Naive B cell (primary cell): ENCODE data around the gene STPG1. TPM values are rescaled to one million over a fixed set of nuclear protein-coding genes. Genes with fewer than 3 reads are reported as not detected.

ENCODE experiments used
- ATAC-seq, 2 donors: fragments of 150-1000 bp; cut with Tn5 transposase; 2 replicates each; pipeline ENCODE4 v1.10.0; 2021; ENCODE audit warnings: low read depth in 2 of 2, mild to moderate bottlenecking in 2 of 2, moderate library complexity in 2 of 2
- DNase-seq: peaks from one replicate; pipeline ENCODE4 v3.0.0; 2022
- H3K27ac Mint-ChIP-seq, 6 donors: one replicate each; pipeline ENCODE4 v1.8.0; 2020 to 2022; ENCODE audit warnings: mild to moderate bottlenecking in 6 of 6, mixed read lengths in 6 of 6, moderate library complexity in 5 of 6, inconsistent platforms in 2 of 6
- H3K27me3 Mint-ChIP-seq, 3 donors: one replicate each; pipeline ENCODE4 v1.8.0; 2021 to 2022; ENCODE audit warnings: mixed read lengths in 3 of 3, mild to moderate bottlenecking in 1 of 3
- H3K36me3 Mint-ChIP-seq, 2 donors: one replicate each; pipeline ENCODE4 v1.8.0; 2020 to 2022; ENCODE audit warnings: mixed read lengths in 2 of 2, inconsistent platforms in 1 of 2, mild to moderate bottlenecking in 1 of 2
- H3K4me1 Mint-ChIP-seq, 3 donors: one replicate each; pipeline ENCODE4 v1.8.0; 2020 to 2022; ENCODE audit warnings: mixed read lengths in 3 of 3, inconsistent platforms in 1 of 3, mild to moderate bottlenecking in 1 of 3, moderate library complexity in 1 of 3
- H3K4me3 Mint-ChIP-seq, 8 donors: one replicate each; pipeline ENCODE4 v1.8.0; 2020 to 2022; ENCODE audit warnings: mild to moderate bottlenecking in 8 of 8, mixed read lengths in 8 of 8, moderate library complexity in 8 of 8, inconsistent platforms in 2 of 8
- H3K9me3 Mint-ChIP-seq, 7 donors: one replicate each; pipeline ENCODE4 v1.8.0; 2020 to 2022; ENCODE audit warnings: mixed read lengths in 7 of 7, mild to moderate bottlenecking in 5 of 7, inconsistent platforms in 2 of 7, moderate library complexity in 1 of 7
- polyA plus RNA-seq, 6 donors: library from polyadenylated mRNA; unstranded; fragments of 300-500 nt; fragmentation: Illumina TruSeq; gene quantifications; one replicate each; pipeline ENCODE4 v1.2.3, GENCODE V29; 2021; ENCODE audit warnings: low read depth in 6 of 6

STPG1 gene
- polyA plus RNA-seq, 6 donors from 2014 or later = 3.1 to 8.7 (median 3.9) TPM

DNA sequence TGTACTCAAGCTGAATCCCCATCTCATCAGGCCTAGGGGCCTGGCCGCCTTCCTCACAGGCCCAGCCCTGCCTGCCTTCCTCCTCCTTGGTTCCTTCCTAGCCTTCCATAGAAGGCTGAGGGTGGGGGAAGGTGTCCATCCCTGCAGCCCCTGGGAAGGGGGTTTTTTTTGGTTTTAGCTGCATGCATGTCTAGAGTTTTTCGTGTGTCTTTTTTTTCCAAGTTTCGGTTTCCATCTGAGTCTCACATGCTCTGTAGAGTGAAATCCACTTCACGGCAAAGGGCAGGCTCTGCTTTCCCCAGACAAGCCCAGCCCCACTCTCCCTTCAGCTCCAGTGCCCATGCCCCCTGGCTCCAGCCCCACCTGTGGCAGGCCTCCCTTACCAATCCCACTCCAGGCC lies 62.3 kb downstream of the STPG1 start:
- DNase-seq (no peak), ATAC-seq (no peak)
- Mint-ChIP-seq H3K9me3 (no peaks in the 10 kb centered on the region), H3K27ac (peak overlapping the region in 1 of 6 donors; percentile 38), H3K4me1 (peaks cover 0 to 6% (median 0%) of the 10 kb centered on the region in 3 donors), H3K36me3 (no peaks in the 10 kb centered on the region), H3K4me3 (peak overlapping the region in 1 of 8 donors; percentile 36), H3K27me3 (peaks cover 0 to 19% (median 14%) of the 10 kb centered on the region in 3 donors)

- Mint-ChIP-seq H3K4me3 (no peak overlapping the region), H3K27me3 (peaks cover 0 to 24% (median 14%) of the 10 kb centered on the region in 3 donors), H3K4me1 (peaks cover 0 to 6% (median 0%) of the 10 kb centered on the region in 3 donors), H3K27ac (no peak overlapping the region), H3K9me3 (no peaks in the 10 kb centered on the region), H3K36me3 (no peaks in the 10 kb centered on the region)
- no peak for DNase-seq
- ATAC-seq = no peak
These were observed 63.7 kb downstream of the STPG1 start for GRCh38 chr1:24349891-24350290.

DNA sequence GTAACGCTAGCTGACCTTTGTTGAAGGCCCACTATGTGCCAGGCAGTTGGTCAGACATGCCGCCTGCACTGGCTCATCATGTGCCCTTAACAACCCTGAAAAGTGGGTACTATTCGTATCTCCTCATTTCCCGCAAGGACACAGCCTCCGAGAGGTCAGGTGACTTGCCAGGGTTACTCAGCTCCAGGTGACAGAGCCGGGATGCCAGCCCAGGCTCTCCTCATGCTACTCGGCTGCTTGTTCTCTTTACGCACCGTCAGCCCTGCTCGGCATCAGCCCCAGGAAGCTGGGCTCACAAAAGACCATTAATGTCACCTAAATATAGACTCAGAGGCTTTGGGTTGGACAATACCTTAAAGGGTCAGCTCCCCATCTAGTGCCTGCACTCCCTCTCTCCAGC lies 65.4 kb downstream of the STPG1 start:
- ATAC-seq (no peak), DNase-seq (no peak)
- Mint-ChIP-seq H3K36me3 (no peaks in the 10 kb centered on the region), H3K4me1 (peaks cover 0 to 6% (median 0%) of the 10 kb centered on the region in 3 donors), H3K27ac (no peak overlapping the region), H3K9me3 (no peaks in the 10 kb centered on the region), H3K27me3 (peaks cover 0 to 30% (median 14%) of the 10 kb centered on the region in 3 donors), H3K4me3 (no peak overlapping the region)

- Mint-ChIP-seq H3K9me3 (no peaks in the 10 kb centered on the region), H3K4me3 (no peak overlapping the region), H3K27ac (no peak overlapping the region), H3K4me1 (peaks cover 0 to 6% (median 0%) of the 10 kb centered on the region in 3 donors), H3K36me3 (no peaks in the 10 kb centered on the region), H3K27me3 (peaks cover 0 to 37% (median 14%) of the 10 kb centered on the region in 3 donors)
- DNase-seq = no peak
- ATAC-seq = no peak
These were observed 66.2 kb downstream of the STPG1 start for GRCh38 chr1:24347159-24347934.

DNA sequence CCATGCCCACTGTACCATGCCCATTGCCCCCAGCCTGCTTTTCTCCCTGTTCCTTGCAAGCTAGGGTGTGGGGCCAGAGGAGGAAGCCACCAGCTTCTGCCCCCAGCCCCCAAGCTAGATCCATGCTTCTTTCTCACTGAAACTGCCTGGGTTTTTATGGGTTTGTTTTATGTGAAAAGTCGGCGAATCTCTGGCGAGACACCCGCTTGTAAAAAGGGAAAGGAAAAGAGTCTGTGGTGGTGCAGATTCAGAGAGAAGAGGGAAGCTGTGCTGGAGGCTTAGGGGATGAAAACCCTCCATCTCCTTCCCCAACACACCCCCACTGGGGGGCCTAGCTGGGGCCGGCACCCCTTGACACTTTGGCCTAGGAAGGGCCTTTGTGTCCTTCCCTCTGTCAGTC lies 68.2 kb downstream of the STPG1 start:
- DNase-seq = no peak
- Mint-ChIP-seq H3K4me1 (peaks cover 0 to 2% (median 0%) of the 10 kb centered on the region in 3 donors), H3K4me3 (no peak overlapping the region), H3K9me3 (no peaks in the 10 kb centered on the region), H3K27ac (peak overlapping the region in 1 of 6 donors; percentile 47), H3K27me3 (peaks cover 0 to 48% (median 20%) of the 10 kb centered on the region in 3 donors), H3K36me3 (no peaks in the 10 kb centered on the region)
- no peak for ATAC-seq

GRCh38 chr1:24344090-24344742 lies 69.4 kb downstream of the STPG1 start:
- no peaks in the 10 kb centered on the region for H3K36me3 Mint-ChIP-seq
- H3K4me3 Mint-ChIP-seq = no peak overlapping the region
- ATAC-seq (no peak), DNase-seq (no peak)
- H3K27ac Mint-ChIP-seq = no peak overlapping the region
- H3K27me3 Mint-ChIP-seq = peaks cover 0 to 59% (median 30%) of the 10 kb centered on the region in 3 donors
- H3K4me1 Mint-ChIP-seq = no peaks in the 10 kb centered on the region
- H3K9me3 Mint-ChIP-seq = no peaks in the 10 kb centered on the region

DNA sequence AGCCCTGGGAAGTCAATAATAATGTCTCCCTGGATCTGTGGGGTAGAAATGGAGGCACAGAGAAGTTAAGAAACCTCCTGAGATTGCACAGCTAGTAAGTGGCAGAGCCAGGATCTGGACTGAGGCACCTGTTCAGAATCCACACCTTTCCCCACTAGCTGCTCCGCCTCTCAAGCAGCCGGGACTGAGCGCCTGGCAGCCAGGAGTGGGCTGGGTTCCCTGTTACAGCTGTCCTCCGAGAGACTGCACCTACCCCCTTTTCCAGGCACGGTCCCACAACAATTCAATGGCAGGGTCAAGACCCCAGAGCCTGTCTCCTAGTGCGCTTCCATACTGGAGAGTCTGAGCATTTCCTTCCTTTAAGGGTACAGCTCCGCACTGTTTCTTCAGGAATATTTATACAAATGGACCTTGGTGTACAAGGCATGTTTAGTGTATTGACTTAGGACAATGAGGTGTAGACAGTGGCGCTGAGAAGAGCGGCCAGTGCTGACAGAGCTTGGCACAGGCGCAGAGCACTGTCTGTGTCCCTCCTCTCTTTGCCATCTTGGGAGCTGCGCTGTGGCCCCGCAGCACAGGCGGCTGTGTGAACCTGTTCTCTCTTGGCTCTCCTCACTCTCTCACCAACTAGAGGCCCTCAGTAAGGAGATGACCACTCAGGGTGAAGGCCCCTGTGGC lies 70.0 kb downstream of the STPG1 start:
- H3K4me3 Mint-ChIP-seq = no peak overlapping the region
- H3K4me1 Mint-ChIP-seq = no peaks in the 10 kb centered on the region
- ATAC-seq (no peak), DNase-seq (no peak)
- H3K9me3 Mint-ChIP-seq = no peaks in the 10 kb centered on the region
- H3K27ac Mint-ChIP-seq = no peak overlapping the region
- H3K27me3 Mint-ChIP-seq = peaks cover 0 to 57% (median 30%) of the 10 kb centered on the region in 3 donors
- no peaks in the 10 kb centered on the region for H3K36me3 Mint-ChIP-seq

GRCh38 chr1:24341260-24341659 lies 72.3 kb downstream of the STPG1 start:
- no peak overlapping the region for H3K4me3 Mint-ChIP-seq
- H3K4me1 Mint-ChIP-seq = no peaks in the 10 kb centered on the region
- no peak overlapping the region for H3K27ac Mint-ChIP-seq
- ATAC-seq = no peak
- no peaks in the 10 kb centered on the region for H3K36me3 Mint-ChIP-seq
- H3K27me3 Mint-ChIP-seq = peaks cover 5 to 51% (median 25%) of the 10 kb centered on the region in 3 donors
- no peak for DNase-seq
- no peaks in the 10 kb centered on the region for H3K9me3 Mint-ChIP-seq

- Mint-ChIP-seq H3K27ac (peak overlapping the region in 1 of 6 donors; percentile 76), H3K4me3 (no peak overlapping the region)
These were observed 72.8 kb downstream of the STPG1 start for GRCh38 chr1:24340770-24341169.

GRCh38 chr1:24339996-24340395 lies 73.6 kb downstream of the STPG1 start:
- no peaks in the 10 kb centered on the region for H3K36me3 Mint-ChIP-seq
- H3K27me3 Mint-ChIP-seq = peaks cover 10 to 45% (median 28%) of the 10 kb centered on the region in 3 donors
- DNase-seq (no peak), ATAC-seq (no peak)
- H3K4me1 Mint-ChIP-seq = no peaks in the 10 kb centered on the region
- no peaks in the 10 kb centered on the region for H3K9me3 Mint-ChIP-seq
- no peak overlapping the region for H3K27ac Mint-ChIP-seq
- H3K4me3 Mint-ChIP-seq = no peak overlapping the region

More at GRCh38 chr1:24340770-24341169, 72.8 kb downstream of the STPG1 start:
- no peaks in the 10 kb centered on the region for H3K9me3 Mint-ChIP-seq
- no peaks in the 10 kb centered on the region for H3K4me1 Mint-ChIP-seq
- ATAC-seq = no peak
- DNase-seq = no peak
- H3K36me3 Mint-ChIP-seq = no peaks in the 10 kb centered on the region
- H3K27me3 Mint-ChIP-seq = peaks cover 10 to 46% (median 28%) of the 10 kb centered on the region in 3 donors

- Mint-ChIP-seq H3K4me3 (no peak overlapping the region), H3K36me3 (no peaks in the 10 kb centered on the region), H3K27ac (no peak overlapping the region), H3K9me3 (no peaks in the 10 kb centered on the region), H3K4me1 (no peaks in the 10 kb centered on the region), H3K27me3 (peaks cover 11 to 50% (median 38%) of the 10 kb centered on the region in 3 donors)
- no peak for ATAC-seq
- no peak for DNase-seq
These were observed 75.1 kb downstream of the STPG1 start for GRCh38 chr1:24338447-24338846.

DNA sequence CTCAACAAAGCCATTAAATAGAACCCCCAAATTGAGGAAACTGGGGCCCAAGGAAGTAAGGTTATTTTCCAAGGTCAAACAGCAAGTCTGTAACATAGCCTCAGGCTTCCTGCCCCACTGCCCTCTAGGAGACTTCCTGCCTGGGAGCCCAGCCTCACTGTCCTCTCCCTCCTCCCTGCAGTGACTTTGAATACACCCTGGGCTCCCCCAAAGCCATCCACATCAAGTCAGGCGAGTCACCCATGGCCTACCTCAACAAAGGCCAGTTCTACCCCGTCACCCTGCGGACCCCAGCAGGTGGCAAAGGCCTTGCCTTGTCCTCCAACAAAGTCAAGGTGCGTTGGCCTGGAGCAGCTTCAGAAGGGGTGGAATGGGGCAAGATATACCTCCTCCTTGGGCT lies 76.1 kb downstream of the STPG1 start:
- no peak for DNase-seq
- peak overlapping the region in 1 of 8 donors; percentile 67 for H3K4me3 Mint-ChIP-seq
- peaks cover 12 to 50% (median 41%) of the 10 kb centered on the region in 3 donors for H3K27me3 Mint-ChIP-seq
- H3K4me1 Mint-ChIP-seq = no peaks in the 10 kb centered on the region
- ATAC-seq = no peak
- H3K36me3 Mint-ChIP-seq = no peaks in the 10 kb centered on the region
- no peaks in the 10 kb centered on the region for H3K9me3 Mint-ChIP-seq
- H3K27ac Mint-ChIP-seq = no peak overlapping the region

- Mint-ChIP-seq H3K27me3 (peaks cover 21 to 59% (median 52%) of the 10 kb centered on the region in 3 donors), H3K4me1 (no peaks in the 10 kb centered on the region), H3K27ac (no peak overlapping the region), H3K36me3 (peaks cover 0 to 8% of the 10 kb centered on the region in 2 donors), H3K9me3 (no peaks in the 10 kb centered on the region), H3K4me3 (no peak overlapping the region)
- ATAC-seq = no peak
- DNase-seq = no peak
These were observed 77.5 kb downstream of the STPG1 start for GRCh38 chr1:24336075-24336474.
